GM12878 (cell line): ENCODE data around the gene RNF223. TPM values are rescaled to one million over a fixed set of nuclear protein-coding genes. Genes with fewer than 3 reads are reported as not detected.

Source experiments
- BCLAF1 ChIP-seq: fragments of 450-650 bp; IDR thresholded peaks from 2 replicates; pipeline ENCODE4 v1.6.1; 2017; ENCODE audit warnings: antibody characterized with exemption, mild to moderate bottlenecking, moderate library complexity
- CHD1 ChIP-seq: IDR thresholded peaks from 2 replicates; pipeline ENCODE4 v1.6.1; 2012; ENCODE audit warnings: low read depth, low read length, improper control_type of control experiment
- CHD2 ChIP-seq: IDR thresholded peaks from 2 replicates; pipeline ENCODE4 v1.6.1; 2011; ENCODE audit warnings: low read depth, low read length, improper control_type of control experiment, borderline replicate concordance
- E2F8 ChIP-seq: fragments of 450-650 bp; IDR thresholded peaks from 2 replicates; pipeline ENCODE4 v1.6.1; 2018; ENCODE audit warnings: mild to moderate bottlenecking, low read depth, moderate library complexity; ENCODE audit not compliant: partially characterized antibody
- EGR1 ChIP-seq, 2 experiments: IDR thresholded peaks; 1 replicate in 1 of 2; 2 replicates in 1 of 2; pipeline ENCODE4 v1.6.1; 2011 to 2012; ENCODE audit warnings: low read depth in 2 of 2, low read length in 2 of 2, borderline replicate concordance in 1 of 2, mild to moderate bottlenecking in 1 of 2, moderate library complexity in 1 of 2
- IKZF2 ChIP-seq, 2 experiments: fragments of 450-650 bp; IDR thresholded peaks; 2 replicates each; pipeline ENCODE4 v1.6.1; 2017; ENCODE audit warnings: mild to moderate bottlenecking in 2 of 2, moderate library complexity in 2 of 2
- POLR2AphosphoS5 ChIP-seq: IDR thresholded peaks from 2 replicates; pipeline ENCODE4 v1.6.1; 2011; ENCODE audit warnings: mild to moderate bottlenecking, low read length, inconsistent platforms
- STAT3 ChIP-seq: IDR thresholded peaks from 2 replicates; pipeline ENCODE4 v1.6.1; 2011; ENCODE audit warnings: low read depth, low read length, improper control_type of control experiment
- SUPT20H ChIP-seq: IDR thresholded peaks from 2 replicates; pipeline ENCODE4 v1.6.1; 2011; ENCODE audit warnings: low read depth, mild to moderate bottlenecking, low read length, moderate library complexity, borderline replicate concordance; ENCODE audit not compliant: control insufficient read depth
- ZBTB33 ChIP-seq: fragments of 450-650 bp; IDR thresholded peaks from 2 replicates; pipeline ENCODE4 v1.6.1; 2017; ENCODE audit warnings: mild to moderate bottlenecking
- ZNF592 ChIP-seq: fragments of 450-650 bp; IDR thresholded peaks from 2 replicates; pipeline ENCODE4 v1.6.1; 2017; ENCODE audit warnings: mild to moderate bottlenecking, moderate library complexity
- ZZZ3 ChIP-seq: IDR thresholded peaks from 2 replicates; pipeline ENCODE4 v1.6.1; 2011; ENCODE audit warnings: low read depth; ENCODE audit not compliant: control insufficient read depth, insufficient read length
- polyA plus RNA-seq, 11 experiments: library from polyadenylated mRNA; depleted of rRNA in 4 of 11; unstranded in 6 of 11; stranded (reverse) in 5 of 11; fragments of >200 nt; fragmentation: Nextera tagmentation in 4 of 11; fragmentation: Illumina TruSeq in 1 of 11; extraction: Ambion mirVana in 4 of 11; extraction: Trizol in 1 of 11; gene quantifications; 1 replicate in 1 of 11; 2 replicates in 10 of 11; pipeline versions ENCODE4 v1.2.1 to v1.2.3, GENCODE V29; 2011 to 2016; ENCODE audit warnings: inconsistent platforms in 2 of 11, missing spikeins in 2 of 11, low read depth in 1 of 11
- total RNA-seq, 4 experiments: library from RNA; depleted of rRNA in 3 of 4; stranded (reverse); fragments of >200 nt in 3 of 4; fragmentation: Illumina TruSeq in 1 of 4; extraction: Trizol in 1 of 4; gene quantifications; 2 replicates each; pipeline versions ENCODE4 v1.2.1 to v1.2.3, GENCODE V29; 2013 to 2021

The RNF223 gene
- total and polyA plus RNA-seq, 10 of the 15 experiments (the other 5 are each of a cell fraction or from before 2014, with no cell fraction given), result 0.06 TPM; not detected in 9

- TF ChIP-seq ZNF592 (no peak), BCLAF1 (no peak), POLR2AphosphoS5 (no peak), ZBTB33 (no peak), E2F8 (no peak), STAT3 (no peak), SUPT20H (no peak), ZZZ3 (no peak), CHD2 (no peak), EGR1 (IDR thresholded peaks at IDR 0.05; ENCODE audit: borderline replicate concordance in 1 of 2, low read depth in 2 of 2, low read length in 2 of 2) (no peak), CHD1 (no peak), IKZF2 (IDR thresholded peaks at IDR 0.05) (no peak)
These were observed 8.2 kb upstream of the RNF223 start (continued) for GRCh38 chr1:1082239-1082775.
